Neural crest cell (in vitro differentiated cells): ENCODE data around the gene SDC4. TPM values are rescaled to one million over a fixed set of nuclear protein-coding genes. Genes with fewer than 3 reads are reported as not detected.
A peak's percentile ranks its signal among the peaks of the same experiment; 100 is the strongest.

ENCODE experiments used
- DNase-seq: peaks from one replicate; pipeline ENCODE4 v3.0.0; 2021; ENCODE audit warnings: low read depth, mixed read lengths, low spot score
- H3K27ac Mint-ChIP-seq: one replicate; pipeline ENCODE4 v1.8.0; 2021; ENCODE audit warnings: mild to moderate bottlenecking, mixed read lengths; ENCODE audit not compliant: unreplicated experiment
- H3K27me3 Mint-ChIP-seq: 2 replicates; pipeline ENCODE4 v1.8.0; 2021; ENCODE audit warnings: low read depth, mild to moderate bottlenecking, mixed read lengths
- H3K36me3 Mint-ChIP-seq: 2 replicates; pipeline ENCODE4 v1.8.0; 2021; ENCODE audit warnings: low read depth, mild to moderate bottlenecking, mixed read lengths
- H3K4me1 Mint-ChIP-seq: 2 replicates; pipeline ENCODE4 v1.8.0; 2021; ENCODE audit warnings: mixed read lengths
- H3K4me3 Mint-ChIP-seq: one replicate; pipeline ENCODE4 v1.8.0; 2021; ENCODE audit warnings: mild to moderate bottlenecking, mixed read lengths
- H3K9me3 Mint-ChIP-seq: 2 replicates; pipeline ENCODE4 v1.8.0; 2021; ENCODE audit warnings: mixed read lengths
- total RNA-seq: library from RNA; stranded (reverse); gene quantifications from 2 replicates; pipeline ENCODE4 v1.2.1, GENCODE V29; 2021
- TF ChIP-seq, protein P1 (sequence below): fragments of 200-600 bp; sonication (generic); conservative IDR thresholded peaks from 2 replicates; pipeline ENCODE4 v1.5.0; 2021; ENCODE audit warnings: antibody characterized with exemption, mild to moderate bottlenecking

The SDC4 gene
- total RNA-seq, 1 donor from 2014 or later = 11.5 TPM

DNA sequence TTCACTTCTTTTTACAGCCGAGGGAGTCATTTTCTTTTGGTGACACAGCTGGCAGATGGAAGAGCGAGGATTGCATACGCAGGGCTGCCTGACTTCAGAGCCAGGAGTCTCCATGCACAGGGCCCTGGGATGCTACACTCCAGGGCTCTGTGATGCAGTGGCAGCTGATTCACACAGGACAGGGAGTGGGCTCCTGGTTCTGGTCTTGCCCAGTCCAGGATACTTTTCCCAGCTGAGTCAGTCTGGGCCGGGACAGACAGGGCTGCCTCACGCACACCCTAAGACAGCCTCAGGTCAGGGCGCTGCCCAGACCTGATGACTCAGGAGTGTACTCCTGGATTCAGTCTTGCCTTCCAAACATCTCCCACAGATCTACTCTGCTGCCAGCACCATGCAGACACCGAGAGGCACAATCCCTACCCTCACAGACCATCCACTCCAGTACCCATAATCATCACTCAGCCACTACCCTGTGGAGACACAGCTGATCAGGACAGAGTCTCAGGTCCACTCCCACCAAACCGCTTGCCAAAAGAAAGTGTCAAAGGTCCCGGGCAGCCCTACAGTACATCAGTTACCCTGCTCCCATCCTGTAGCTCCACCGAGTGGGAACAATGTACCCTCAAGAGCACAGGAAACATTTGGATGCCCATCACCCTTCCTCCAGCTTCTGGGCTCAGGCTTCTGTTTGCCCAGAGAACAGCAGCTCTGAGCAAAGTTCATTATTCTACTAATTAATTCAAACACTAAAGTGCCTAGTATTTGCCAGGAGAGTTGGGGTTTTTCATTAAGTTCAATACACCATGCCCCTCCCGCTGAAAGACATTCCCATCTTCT, 11.5 kb downstream of the SDC4 start:
- Mint-ChIP-seq H3K4me3 (no peak overlapping the region), H3K36me3 (no peaks in the 10 kb centered on the region), H3K4me1 (peaks cover 11% of the 10 kb centered on the region), H3K9me3 (no peaks in the 10 kb centered on the region), H3K27me3 (no peaks in the 10 kb centered on the region), H3K27ac (peak overlapping the region; percentile 48)
- TF ChIP-seq, protein P1, sequence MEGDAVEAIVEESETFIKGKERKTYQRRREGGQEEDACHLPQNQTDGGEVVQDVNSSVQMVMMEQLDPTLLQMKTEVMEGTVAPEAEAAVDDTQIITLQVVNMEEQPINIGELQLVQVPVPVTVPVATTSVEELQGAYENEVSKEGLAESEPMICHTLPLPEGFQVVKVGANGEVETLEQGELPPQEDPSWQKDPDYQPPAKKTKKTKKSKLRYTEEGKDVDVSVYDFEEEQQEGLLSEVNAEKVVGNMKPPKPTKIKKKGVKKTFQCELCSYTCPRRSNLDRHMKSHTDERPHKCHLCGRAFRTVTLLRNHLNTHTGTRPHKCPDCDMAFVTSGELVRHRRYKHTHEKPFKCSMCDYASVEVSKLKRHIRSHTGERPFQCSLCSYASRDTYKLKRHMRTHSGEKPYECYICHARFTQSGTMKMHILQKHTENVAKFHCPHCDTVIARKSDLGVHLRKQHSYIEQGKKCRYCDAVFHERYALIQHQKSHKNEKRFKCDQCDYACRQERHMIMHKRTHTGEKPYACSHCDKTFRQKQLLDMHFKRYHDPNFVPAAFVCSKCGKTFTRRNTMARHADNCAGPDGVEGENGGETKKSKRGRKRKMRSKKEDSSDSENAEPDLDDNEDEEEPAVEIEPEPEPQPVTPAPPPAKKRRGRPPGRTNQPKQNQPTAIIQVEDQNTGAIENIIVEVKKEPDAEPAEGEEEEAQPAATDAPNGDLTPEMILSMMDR = no peak
- DNase-seq = no peak

DNA sequence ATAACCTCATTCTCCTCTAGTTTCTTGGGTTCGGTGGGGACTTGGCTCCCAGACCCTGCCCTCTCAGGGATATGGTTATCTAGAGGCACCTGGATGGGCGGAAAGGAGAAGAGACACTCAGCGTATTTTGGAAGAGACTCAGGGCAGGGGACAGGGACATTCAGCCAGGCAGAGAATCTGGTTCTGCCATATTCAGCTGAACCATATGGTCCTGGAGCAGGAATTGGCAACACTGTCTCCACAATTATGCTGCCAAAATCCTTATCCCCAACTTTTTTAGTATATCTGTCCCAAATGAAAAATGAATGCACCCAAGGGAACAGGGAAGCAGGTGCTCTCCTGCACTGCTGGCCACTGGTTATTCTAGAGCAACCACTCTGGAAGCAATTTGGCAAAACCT, 17.7 kb downstream of the SDC4 start:
- H3K36me3 Mint-ChIP-seq = no peaks in the 10 kb centered on the region
- TF ChIP-seq, protein P1 = no peak
- no peak for DNase-seq
- H3K27ac Mint-ChIP-seq = no peak overlapping the region
- no peaks in the 10 kb centered on the region for H3K27me3 Mint-ChIP-seq
- H3K4me3 Mint-ChIP-seq = no peak overlapping the region
- H3K4me1 Mint-ChIP-seq = no peaks in the 10 kb centered on the region
- H3K9me3 Mint-ChIP-seq = no peaks in the 10 kb centered on the region

DNA sequence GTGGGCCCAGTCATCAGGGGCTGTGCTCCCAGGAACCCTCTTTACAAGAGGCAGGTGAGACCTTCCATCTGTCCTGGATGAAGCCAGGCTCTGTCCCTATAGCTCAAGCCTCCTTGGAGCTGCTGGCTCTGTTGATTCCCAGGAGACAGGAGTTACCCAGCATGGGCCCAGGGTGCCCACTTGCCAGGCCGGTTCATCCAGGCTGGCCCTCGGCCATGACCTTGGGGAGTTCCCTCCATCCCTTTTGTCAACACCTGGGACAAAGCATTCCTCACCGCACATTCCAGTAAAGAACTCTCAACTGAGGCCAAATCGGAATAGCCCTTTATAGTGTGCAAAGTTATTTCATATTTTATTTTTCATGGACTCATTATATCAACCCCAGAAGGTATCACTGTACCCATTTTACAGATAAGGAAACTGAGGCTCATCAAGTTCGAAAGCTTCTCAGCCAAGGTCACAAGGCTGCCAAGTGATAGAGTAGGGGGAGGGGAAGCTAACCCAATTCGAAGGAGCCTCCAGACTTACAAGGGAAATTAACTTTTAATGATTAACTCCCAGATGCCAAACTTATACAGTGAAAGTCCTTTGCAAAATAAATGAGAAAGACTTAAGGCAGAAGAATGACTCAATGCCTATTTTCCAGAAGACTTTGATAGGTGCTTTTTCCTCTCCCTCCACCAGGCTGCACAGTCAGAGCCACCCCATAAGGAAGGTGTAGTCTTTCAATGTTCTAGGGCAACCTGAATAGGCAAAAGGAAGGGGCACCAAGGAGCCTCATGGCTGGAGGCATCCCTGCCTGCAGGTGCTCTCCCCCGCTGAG, 18.5 kb downstream of the SDC4 start:
- DNase-seq = no peak
- TF ChIP-seq, protein P1 = no peak
- no peak overlapping the region for H3K27ac Mint-ChIP-seq
- H3K36me3 Mint-ChIP-seq = no peaks in the 10 kb centered on the region
- no peaks in the 10 kb centered on the region for H3K4me1 Mint-ChIP-seq
- H3K9me3 Mint-ChIP-seq = no peaks in the 10 kb centered on the region
- H3K4me3 Mint-ChIP-seq = no peak overlapping the region
- H3K27me3 Mint-ChIP-seq = no peaks in the 10 kb centered on the region

DNA sequence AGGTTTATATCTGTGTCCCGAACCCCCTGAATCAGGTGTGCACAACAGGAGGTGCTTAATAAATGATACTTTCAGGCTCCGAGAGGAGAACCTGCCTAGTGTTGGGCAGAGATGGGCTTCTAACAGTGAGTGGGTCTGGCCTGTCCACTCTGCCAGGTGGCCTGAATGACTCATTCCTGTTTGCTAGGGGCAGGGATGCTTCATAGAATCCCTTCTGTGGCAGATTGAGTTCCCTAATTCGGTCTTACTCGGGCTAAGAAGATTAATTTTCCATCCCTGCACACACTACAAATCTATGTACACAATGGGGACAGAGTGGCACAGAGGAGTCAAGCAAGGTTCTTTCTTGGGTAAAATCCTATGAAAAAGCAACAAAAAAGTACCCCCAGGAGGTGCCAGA, 19.8 kb downstream of the SDC4 start:
- H3K4me1 Mint-ChIP-seq = no peaks in the 10 kb centered on the region
- no peaks in the 10 kb centered on the region for H3K36me3 Mint-ChIP-seq
- TF ChIP-seq, protein P1 = no peak
- H3K9me3 Mint-ChIP-seq = no peaks in the 10 kb centered on the region
- H3K4me3 Mint-ChIP-seq = no peak overlapping the region
- H3K27ac Mint-ChIP-seq = no peak overlapping the region
- H3K27me3 Mint-ChIP-seq = no peaks in the 10 kb centered on the region
- no peak for DNase-seq

DNA sequence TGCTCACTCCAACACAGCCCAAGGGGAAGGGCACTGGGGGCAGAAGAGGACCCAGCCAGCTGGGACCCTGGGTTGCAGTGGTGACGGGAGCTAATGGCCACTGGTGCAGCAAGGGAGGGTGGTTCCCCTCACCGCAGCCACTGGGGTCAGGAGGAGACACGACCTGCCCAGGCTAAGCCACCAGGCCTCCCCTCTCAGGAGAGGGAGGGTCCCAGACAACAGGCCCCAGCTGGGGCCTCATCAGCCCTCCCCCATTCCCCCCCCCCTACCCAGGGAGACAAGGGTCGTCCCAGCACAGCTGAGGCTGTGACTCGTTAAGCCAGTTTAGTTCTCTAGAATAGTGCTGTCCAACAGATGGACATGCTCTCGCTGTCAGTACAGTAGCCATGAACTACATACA, 22.9 kb downstream of the SDC4 start:
- Mint-ChIP-seq H3K27ac (no peak overlapping the region), H3K4me1 (no peaks in the 10 kb centered on the region), H3K36me3 (no peaks in the 10 kb centered on the region), H3K27me3 (no peaks in the 10 kb centered on the region), H3K9me3 (no peaks in the 10 kb centered on the region), H3K4me3 (no peak overlapping the region)
- TF ChIP-seq, protein P1 = no peak
- no peak for DNase-seq
